PC-3 (cell line): ENCODE results near the gene CCR7.

ENCODE experiments used
- EZH2 ChIP-seq: fragments of 300-600 bp; sonication (generic); IDR thresholded peaks from one replicate; pipeline ENCODE4 v1.6.1; 2017; ENCODE audit warnings: antibody characterized with exemption, mild to moderate bottlenecking, low read length; ENCODE audit not compliant: unreplicated experiment
- TF ChIP-seq, protein P1 (sequence below): fragments of 300-600 bp; sonication (generic); conservative IDR thresholded peaks from 2 replicates; pipeline ENCODE4 v1.5.1; 2017; ENCODE audit warnings: antibody characterized with exemption, low read depth, mild to moderate bottlenecking, low read length

DNA sequence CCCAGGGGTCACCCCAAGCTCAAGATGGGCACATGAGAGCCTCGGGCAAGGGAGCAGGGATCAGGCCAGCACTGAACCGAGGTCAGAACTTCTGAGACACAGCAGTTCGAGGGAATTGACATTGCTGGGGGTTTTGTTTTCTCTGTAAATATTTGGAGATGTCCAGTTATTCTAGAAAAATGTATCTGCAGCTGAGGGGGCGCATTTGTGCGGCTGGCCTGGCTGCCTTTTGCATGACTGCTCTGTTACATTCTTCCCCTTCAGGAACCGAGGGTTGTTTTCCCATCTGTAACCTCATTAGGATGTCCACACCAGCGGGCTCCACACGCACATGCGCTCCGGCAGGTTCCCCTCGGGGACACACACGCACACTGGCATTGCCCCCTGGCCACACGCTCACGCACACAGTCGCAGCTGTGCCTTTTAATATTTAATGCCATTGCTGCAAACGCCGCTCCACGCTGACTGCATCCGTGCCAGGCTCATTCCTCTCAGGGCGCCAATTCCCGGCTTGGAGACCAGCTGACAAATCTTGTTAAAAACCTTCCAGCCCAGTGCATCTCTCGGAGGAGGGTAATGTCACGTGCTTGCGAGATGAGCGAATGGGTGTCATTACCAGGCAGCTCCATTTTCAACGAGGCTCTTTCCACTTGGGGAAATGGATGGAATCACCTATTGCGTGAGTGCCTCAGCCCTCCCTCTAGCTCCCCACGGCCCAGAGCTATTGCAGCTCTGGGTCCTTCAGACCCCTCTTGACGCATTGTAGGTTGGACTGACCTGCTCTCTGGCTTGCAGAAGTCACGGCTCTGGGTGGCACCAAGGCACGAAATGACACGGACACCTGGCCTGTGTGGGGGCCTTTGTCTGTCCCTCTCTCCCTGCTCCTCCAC is 13.1 kb downstream of the CCR7 start:
- TF ChIP-seq EZH2 = no peak
- TF ChIP-seq, protein P1, sequence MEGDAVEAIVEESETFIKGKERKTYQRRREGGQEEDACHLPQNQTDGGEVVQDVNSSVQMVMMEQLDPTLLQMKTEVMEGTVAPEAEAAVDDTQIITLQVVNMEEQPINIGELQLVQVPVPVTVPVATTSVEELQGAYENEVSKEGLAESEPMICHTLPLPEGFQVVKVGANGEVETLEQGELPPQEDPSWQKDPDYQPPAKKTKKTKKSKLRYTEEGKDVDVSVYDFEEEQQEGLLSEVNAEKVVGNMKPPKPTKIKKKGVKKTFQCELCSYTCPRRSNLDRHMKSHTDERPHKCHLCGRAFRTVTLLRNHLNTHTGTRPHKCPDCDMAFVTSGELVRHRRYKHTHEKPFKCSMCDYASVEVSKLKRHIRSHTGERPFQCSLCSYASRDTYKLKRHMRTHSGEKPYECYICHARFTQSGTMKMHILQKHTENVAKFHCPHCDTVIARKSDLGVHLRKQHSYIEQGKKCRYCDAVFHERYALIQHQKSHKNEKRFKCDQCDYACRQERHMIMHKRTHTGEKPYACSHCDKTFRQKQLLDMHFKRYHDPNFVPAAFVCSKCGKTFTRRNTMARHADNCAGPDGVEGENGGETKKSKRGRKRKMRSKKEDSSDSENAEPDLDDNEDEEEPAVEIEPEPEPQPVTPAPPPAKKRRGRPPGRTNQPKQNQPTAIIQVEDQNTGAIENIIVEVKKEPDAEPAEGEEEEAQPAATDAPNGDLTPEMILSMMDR = no peak
